ENCODE results near the gene KIF11. TPM values are rescaled to one million over a fixed set of nuclear protein-coding genes. Genes with fewer than 3 reads are reported as not detected.

The KIF11 gene
- total RNA-seq, 1 donor from 2014 or later = 1.8 TPM

GRCh38 chr10:92591550-92592022, 1.3 kb upstream of the KIF11 start:
- intact Hi-C loops (cut with DNase I) = no loop called here
- TF ChIP-seq, protein P1, sequence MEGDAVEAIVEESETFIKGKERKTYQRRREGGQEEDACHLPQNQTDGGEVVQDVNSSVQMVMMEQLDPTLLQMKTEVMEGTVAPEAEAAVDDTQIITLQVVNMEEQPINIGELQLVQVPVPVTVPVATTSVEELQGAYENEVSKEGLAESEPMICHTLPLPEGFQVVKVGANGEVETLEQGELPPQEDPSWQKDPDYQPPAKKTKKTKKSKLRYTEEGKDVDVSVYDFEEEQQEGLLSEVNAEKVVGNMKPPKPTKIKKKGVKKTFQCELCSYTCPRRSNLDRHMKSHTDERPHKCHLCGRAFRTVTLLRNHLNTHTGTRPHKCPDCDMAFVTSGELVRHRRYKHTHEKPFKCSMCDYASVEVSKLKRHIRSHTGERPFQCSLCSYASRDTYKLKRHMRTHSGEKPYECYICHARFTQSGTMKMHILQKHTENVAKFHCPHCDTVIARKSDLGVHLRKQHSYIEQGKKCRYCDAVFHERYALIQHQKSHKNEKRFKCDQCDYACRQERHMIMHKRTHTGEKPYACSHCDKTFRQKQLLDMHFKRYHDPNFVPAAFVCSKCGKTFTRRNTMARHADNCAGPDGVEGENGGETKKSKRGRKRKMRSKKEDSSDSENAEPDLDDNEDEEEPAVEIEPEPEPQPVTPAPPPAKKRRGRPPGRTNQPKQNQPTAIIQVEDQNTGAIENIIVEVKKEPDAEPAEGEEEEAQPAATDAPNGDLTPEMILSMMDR (IDR thresholded peaks at IDR 0.05) = peak; percentile 13
- peak; percentile 96 to 97 for ATAC-seq

GRCh38 chr10:92593619-92594588, 974 bp downstream of the KIF11 start:
- Histone ChIP-seq H3K9me3 (no peaks in the 10 kb centered on the region), H3K36me3 (no peaks in the 10 kb centered on the region), H3K4me1 (peaks cover 15% of the 10 kb centered on the region), H3K27ac (no peak overlapping the region), H3K4me3 (peak overlapping the region; percentile 71), H3K27me3 (ENCODE audit: low read depth) (no peaks in the 10 kb centered on the region)
- no peak for ATAC-seq
- TF ChIP-seq, protein P1 (IDR thresholded peaks at IDR 0.05) = no peak
- no peak for DNase-seq
- intact Hi-C loops (cut with DNase I) = no loop called here

More at GRCh38 chr10:92591550-92592022, 1.3 kb upstream of the KIF11 start:
- peak; percentile 96 for DNase-seq
- peaks cover 15% of the 10 kb centered on the region for H3K4me1 ChIP-seq
- H3K4me3 ChIP-seq = peak overlapping the region; percentile 71
- H3K27me3 ChIP-seq (ENCODE audit: low read depth) = no peaks in the 10 kb centered on the region
- H3K9me3 ChIP-seq = no peaks in the 10 kb centered on the region
- no peaks in the 10 kb centered on the region for H3K36me3 ChIP-seq
- H3K27ac ChIP-seq = peak overlapping the region; percentile 95

GRCh38 chr10:92595505-92595904, 2.6 kb downstream of the KIF11 start:
- TF ChIP-seq, protein P1 (IDR thresholded peaks at IDR 0.05) = no peak
- no peaks in the 10 kb centered on the region for H3K9me3 ChIP-seq
- intact Hi-C loops (cut with DNase I) = no loop called here
- ATAC-seq (no peak), DNase-seq (no peak)
- no peak overlapping the region for H3K27ac ChIP-seq
- no peak overlapping the region for H3K4me3 ChIP-seq
- H3K4me1 ChIP-seq = peaks cover 15% of the 10 kb centered on the region
- no peaks in the 10 kb centered on the region for H3K27me3 ChIP-seq (ENCODE audit: low read depth)
- no peaks in the 10 kb centered on the region for H3K36me3 ChIP-seq

- ATAC-seq = no peak
- intact Hi-C loops (cut with DNase I) = no loop called here
- peaks cover 5% of the 10 kb centered on the region for H3K4me1 ChIP-seq
- no peak overlapping the region for H3K27ac ChIP-seq
- H3K9me3 ChIP-seq = no peaks in the 10 kb centered on the region
- TF ChIP-seq, protein P1 (IDR thresholded peaks at IDR 0.05) = no peak
- no peaks in the 10 kb centered on the region for H3K27me3 ChIP-seq (ENCODE audit: low read depth)
- no peak for DNase-seq
- no peak overlapping the region for H3K4me3 ChIP-seq
- H3K36me3 ChIP-seq = no peaks in the 10 kb centered on the region
Observed at GRCh38 chr10:92598321-92598720, 5.4 kb downstream of the KIF11 start.

GRCh38 chr10:92604841-92605240, 11.9 kb downstream of the KIF11 start:
- no peak for DNase-seq

More at GRCh38 chr10:92604841-92605240, 11.9 kb downstream of the KIF11 start:
- intact Hi-C loops (cut with DNase I) = no loop called here
- no peak for ATAC-seq
- Histone ChIP-seq H3K4me3 (no peak overlapping the region), H3K36me3 (no peaks in the 10 kb centered on the region), H3K4me1 (no peaks in the 10 kb centered on the region), H3K9me3 (no peaks in the 10 kb centered on the region), H3K27ac (no peak overlapping the region), H3K27me3 (ENCODE audit: low read depth) (no peaks in the 10 kb centered on the region)
- TF ChIP-seq, protein P1 (IDR thresholded peaks at IDR 0.05) = no peak

Measured in lower lobe of right lung (tissue), 2 donors.